ENCODE measurements around the gene ANKRD39. TPM values are rescaled to one million over a fixed set of nuclear protein-coding genes. Genes with fewer than 3 reads are reported as not detected.

ANKRD39 gene
- total and polyA plus RNA-seq, 2 experiments from 2014 or later: 17.5 to 32.0 TPM

- H3K36me3 Mint-ChIP-seq (ENCODE audit: low read depth): no peaks in the 10 kb centered on the region
- ATAC-seq (no peak), DNase-seq (ENCODE audit: low spot score) (no peak)
- H3K79me2 ChIP-seq (replicated peaks; ENCODE audit: insufficient read depth): no peaks in the 10 kb centered on the region
- H3K4me3 ChIP-seq: no peak overlapping the region
- H3K9me3 Mint-ChIP-seq: no peaks in the 10 kb centered on the region; the same call in 2 of the 3 replicates
- no peak overlapping the region for H3K4me2 ChIP-seq
- TF ChIP-seq REST (IDR thresholded peaks at IDR 0.05; ENCODE audit: unreplicated experiment): no peak
- TF ChIP-seq ZNF331 (CRISPR knock-in tag; IDR thresholded peaks at IDR 0.05; ENCODE audit: low read depth): no peak
- TF ChIP-seq NANOG (IDR thresholded peaks at IDR 0.05; ENCODE audit: borderline replicate concordance): no peak
- no peak for TF ChIP-seq ZNF462 (CRISPR knock-in tag; IDR thresholded peaks at IDR 0.05)
- no peak for TF ChIP-seq EZH2 (IDR thresholded peaks at IDR 0.05; ENCODE audit: low read depth, unreplicated experiment)
- TF ChIP-seq CREB1 (CRISPR knock-in tag; IDR thresholded peaks at IDR 0.05; ENCODE audit: low read depth): no peak
- no peak for TF ChIP-seq EZH2phosphoT487 (IDR thresholded peaks at IDR 0.05; ENCODE audit: unreplicated experiment)
- TF ChIP-seq CTCF (conservative IDR thresholded peaks at IDR 0.05; ENCODE audit: low read depth in 2 of 2): no peak
- TF ChIP-seq ZNF114 (CRISPR knock-in tag; IDR thresholded peaks at IDR 0.05): no peak
- TF ChIP-seq POLR2AphosphoS5 (IDR thresholded peaks at IDR 0.05; ENCODE audit: low read depth): no peak
- no peak for TF ChIP-seq JUNB (IDR thresholded peaks at IDR 0.05; ENCODE audit: unreplicated experiment)
- no peak for TF ChIP-seq STAT1 (IDR thresholded peaks at IDR 0.05; ENCODE audit: unreplicated experiment)
- no peak for TF ChIP-seq ETS1 (IDR thresholded peaks at IDR 0.05)
- H3K27me3 Mint-ChIP-seq (ENCODE audit: insufficient read depth, low read depth, poor library complexity): peaks cover 32% of the 10 kb centered on the region
- H3K4me1 ChIP-seq (ENCODE audit: insufficient read depth): peaks cover 23% of the 10 kb centered on the region
- no peaks in the 10 kb centered on the region for H3K9me2 ChIP-seq (ENCODE audit: insufficient read depth)
- no peaks in the 10 kb centered on the region for H3K27me3 ChIP-seq (ENCODE audit: insufficient read depth)
- no peak overlapping the region for H3K4me3 Mint-ChIP-seq
- no peaks in the 10 kb centered on the region for H4K20me1 ChIP-seq (replicated peaks; ENCODE audit: insufficient read depth)
- no peak overlapping the region for H3K27ac ChIP-seq (ENCODE audit: low read depth)
- no peaks in the 10 kb centered on the region for H3K36me3 ChIP-seq (ENCODE audit: insufficient read depth)
- H2AFZ ChIP-seq: no peak overlapping the region
- peaks cover 8% of the 10 kb centered on the region; the same call in 1 of the 2 replicates for H3F3A ChIP-seq (replicated peaks; ENCODE audit: low read depth)
- peaks cover 46% of the 10 kb centered on the region for H3K4me1 Mint-ChIP-seq
- H3K27ac Mint-ChIP-seq: no peak overlapping the region
Measured at GRCh38 chr2:96884299-96885094, 26.7 kb upstream of the ANKRD39 start.

Measured in GM23338 (cell line).